Esophagus squamous epithelium (tissue), 4 donors: ENCODE measurements around the gene TMEM184B.

Source experiments
- POLR2A ChIP-seq, 4 donors: fragments of 450-650 bp; IDR thresholded peaks; one replicate each; pipeline ENCODE4 v1.6.1; 2017; ENCODE audit warnings: antibody characterized with exemption in 4 of 4, mild to moderate bottlenecking in 4 of 4, moderate library complexity in 3 of 4
- TF ChIP-seq, protein P1 (sequence below), 6 experiments: fragments of 450-650 bp in 4 of 6; fragments of 200-600 bp in 2 of 6; sonication (generic) in 2 of 6; IDR thresholded peaks; one replicate each; pipeline ENCODE4 v1.5.1; 2016 to 2019; ENCODE audit warnings: antibody characterized with exemption in 6 of 6, mild to moderate bottlenecking in 4 of 6, moderate library complexity in 4 of 6

DNA sequence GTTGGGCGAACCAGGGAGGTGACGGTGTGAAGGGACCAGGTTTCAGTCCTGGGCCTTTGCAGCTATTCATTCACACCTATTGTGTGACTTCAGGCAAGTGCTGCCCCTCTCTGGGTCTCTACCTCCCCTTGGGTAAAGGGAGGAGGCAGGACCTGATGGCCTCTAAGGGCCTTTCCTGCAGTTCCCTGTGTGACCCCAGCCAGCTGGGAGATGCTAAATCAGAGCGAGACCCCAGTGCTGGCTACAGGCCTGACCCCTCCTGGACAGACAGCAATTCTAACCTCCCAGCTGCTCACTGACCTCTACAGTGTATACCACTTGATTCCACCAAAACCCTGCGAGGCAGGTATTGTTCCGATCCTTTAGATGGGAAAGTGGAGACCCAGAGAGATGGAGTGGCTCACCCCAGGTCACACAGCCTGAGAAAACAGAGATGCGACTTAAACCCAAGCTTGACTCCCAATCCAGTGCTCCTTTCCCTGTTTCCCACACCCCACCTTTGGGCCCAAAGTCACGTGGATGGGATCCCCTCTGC, 64.8 kb downstream of the TMEM184B start:
- TF ChIP-seq, protein P1, sequence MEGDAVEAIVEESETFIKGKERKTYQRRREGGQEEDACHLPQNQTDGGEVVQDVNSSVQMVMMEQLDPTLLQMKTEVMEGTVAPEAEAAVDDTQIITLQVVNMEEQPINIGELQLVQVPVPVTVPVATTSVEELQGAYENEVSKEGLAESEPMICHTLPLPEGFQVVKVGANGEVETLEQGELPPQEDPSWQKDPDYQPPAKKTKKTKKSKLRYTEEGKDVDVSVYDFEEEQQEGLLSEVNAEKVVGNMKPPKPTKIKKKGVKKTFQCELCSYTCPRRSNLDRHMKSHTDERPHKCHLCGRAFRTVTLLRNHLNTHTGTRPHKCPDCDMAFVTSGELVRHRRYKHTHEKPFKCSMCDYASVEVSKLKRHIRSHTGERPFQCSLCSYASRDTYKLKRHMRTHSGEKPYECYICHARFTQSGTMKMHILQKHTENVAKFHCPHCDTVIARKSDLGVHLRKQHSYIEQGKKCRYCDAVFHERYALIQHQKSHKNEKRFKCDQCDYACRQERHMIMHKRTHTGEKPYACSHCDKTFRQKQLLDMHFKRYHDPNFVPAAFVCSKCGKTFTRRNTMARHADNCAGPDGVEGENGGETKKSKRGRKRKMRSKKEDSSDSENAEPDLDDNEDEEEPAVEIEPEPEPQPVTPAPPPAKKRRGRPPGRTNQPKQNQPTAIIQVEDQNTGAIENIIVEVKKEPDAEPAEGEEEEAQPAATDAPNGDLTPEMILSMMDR (IDR thresholded peaks at IDR 0.05): no peak
- TF ChIP-seq POLR2A (IDR thresholded peaks at IDR 0.05): no peak
